Measurements from ENCODE around the gene CLSTN2. TPM values are rescaled to one million over a fixed set of nuclear protein-coding genes. Genes with fewer than 3 reads are reported as not detected.

The CLSTN2 gene
- total and polyA plus RNA-seq, 2 of the 4 experiments (the other 2 are of a cell fraction): under 0.01 to 0.07 TPM

DNA sequence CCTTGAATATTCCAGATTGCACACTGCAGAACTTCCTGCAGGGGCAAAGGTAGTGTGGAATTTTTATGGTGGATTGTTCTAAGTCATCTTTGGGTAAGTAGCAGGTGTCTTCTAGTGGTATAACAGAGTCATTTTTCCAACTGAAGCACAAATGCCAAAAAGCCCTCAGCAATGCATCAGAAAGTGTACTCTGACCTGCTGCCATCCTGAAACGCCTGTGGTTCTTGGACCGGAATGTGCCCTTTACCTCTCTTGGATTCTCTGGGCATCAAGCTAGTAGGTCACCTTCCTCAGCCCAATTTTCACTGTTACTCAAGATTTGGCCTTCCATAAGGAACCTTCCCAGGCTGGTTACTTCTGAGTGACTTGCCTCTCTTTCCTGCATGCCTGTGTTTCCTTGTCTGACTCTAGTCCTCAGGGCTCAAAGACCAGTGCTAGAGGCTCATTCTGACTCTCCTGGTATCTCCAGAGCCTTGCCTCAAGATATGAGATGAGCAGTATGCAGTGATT, 4.8 kb downstream of the CLSTN2 start:
- ChIA-PET POLR2A (ENCODE audit: unreplicated experiment) (no interaction called here), CTCF (no interaction called here)
- Histone ChIP-seq H4K8ac (ENCODE audit: low read depth in 2 of 2, low read length in 2 of 2) (no peak overlapping the region), H3K23ac (ENCODE audit: low read depth, low read length) (no peak overlapping the region), H3K4me1 (ENCODE audit: control insufficient read depth, insufficient read depth, low read length) (no peaks in the 10 kb centered on the region), H3K4ac (ENCODE audit: low read depth, low read length) (no peak overlapping the region), H2AK9ac (replicated peaks; ENCODE audit: low read depth, low read length, poor library complexity) (no peak overlapping the region), H3K4me2 (ENCODE audit: low read depth, low read length) (no peak overlapping the region), H4K5ac (ENCODE audit: low read depth, low read length) (no peak overlapping the region), H3K27me3 (ENCODE audit: control insufficient read depth, insufficient read depth, low read length) (peaks cover 16% of the 10 kb centered on the region), H3K9me3 (ENCODE audit: control insufficient read depth, insufficient read depth, low read length) (no peaks in the 10 kb centered on the region), H2BK20ac (ENCODE audit: low read depth, low read length) (no peak overlapping the region), H3K27ac (ENCODE audit: insufficient read depth, low read length) (no peak overlapping the region), H3K36me3 (ENCODE audit: control insufficient read depth, insufficient read depth, low read length) (no peaks in the 10 kb centered on the region), H2BK120ac (ENCODE audit: low read depth, low read length) (no peak overlapping the region), H3K4me3 (ENCODE audit: insufficient read depth, low read depth, low read length) (no peak overlapping the region), H3K9me1 (ENCODE audit: insufficient read depth, low read length) (no peaks in the 10 kb centered on the region), H3K18ac (ENCODE audit: low read depth, low read length) (no peak overlapping the region), H3K56ac (ENCODE audit: extremely low read depth, insufficient read depth, low read length) (no peak overlapping the region), H3K79me1 (ENCODE audit: low read depth in 1 of 2, low read length in 2 of 2) (no peaks in the 10 kb centered on the region), H2BK5ac (ENCODE audit: low read depth, low read length, poor library complexity, severe bottlenecking) (no peak overlapping the region), H2AFZ (replicated peaks; ENCODE audit: low read length, poor library complexity) (no peak overlapping the region), H4K91ac (ENCODE audit: insufficient read depth, low read depth, low read length) (no peak overlapping the region), H2BK15ac (ENCODE audit: low read depth, low read length) (no peak overlapping the region), H3K9ac (ENCODE audit: low read depth, low read length) (no peak overlapping the region), H3K14ac (replicated peaks; ENCODE audit: low read depth, low read length) (no peak overlapping the region), H2AK5ac (ENCODE audit: low read depth, low read length) (no peak overlapping the region), H4K20me1 (ENCODE audit: insufficient read depth, low read length) (no peaks in the 10 kb centered on the region)
- no peak for TF ChIP-seq CEBPB (IDR thresholded peaks at IDR 0.05; ENCODE audit: low read depth, low read length)
- WGBS, 2 experiments (ENCODE audit: extremely low coverage in 2 of 2, insufficient read length in 1 of 2): no CpG with 5 or more reads among the region's 2 CpGs
- dilution Hi-C loops (cut with HindIII; ENCODE audit: low sequenced_read_pairs, unreplicated experiment): no loop called here
- BruUV-seq (replicated peaks): no TSS peak
- intact Hi-C loops (cut with micrococcal nuclease): no loop called here
- in situ Hi-C loops (cut with MboI; ENCODE audit: low sequenced_read_pairs): loop anchor here (25.0 kb wide), 1 partner anchor 923 kb away; no protein-coding TSS in a partner anchor
- no peak for DNase-seq
- no peak for ATAC-seq (ENCODE audit: low read depth)

All from IMR-90 (cell line).